Measurements from ENCODE around the gene ITGA8. TPM values are rescaled to one million over a fixed set of nuclear protein-coding genes. Genes with fewer than 3 reads are reported as not detected.
"Not testable (repeated sequence)": the region's sequence is repeated elsewhere in the genome, so short reads cannot be mapped to it uniquely, and the experiment has no call there.

The ITGA8 gene
- 0.20 TPM for total RNA-seq

DNA sequence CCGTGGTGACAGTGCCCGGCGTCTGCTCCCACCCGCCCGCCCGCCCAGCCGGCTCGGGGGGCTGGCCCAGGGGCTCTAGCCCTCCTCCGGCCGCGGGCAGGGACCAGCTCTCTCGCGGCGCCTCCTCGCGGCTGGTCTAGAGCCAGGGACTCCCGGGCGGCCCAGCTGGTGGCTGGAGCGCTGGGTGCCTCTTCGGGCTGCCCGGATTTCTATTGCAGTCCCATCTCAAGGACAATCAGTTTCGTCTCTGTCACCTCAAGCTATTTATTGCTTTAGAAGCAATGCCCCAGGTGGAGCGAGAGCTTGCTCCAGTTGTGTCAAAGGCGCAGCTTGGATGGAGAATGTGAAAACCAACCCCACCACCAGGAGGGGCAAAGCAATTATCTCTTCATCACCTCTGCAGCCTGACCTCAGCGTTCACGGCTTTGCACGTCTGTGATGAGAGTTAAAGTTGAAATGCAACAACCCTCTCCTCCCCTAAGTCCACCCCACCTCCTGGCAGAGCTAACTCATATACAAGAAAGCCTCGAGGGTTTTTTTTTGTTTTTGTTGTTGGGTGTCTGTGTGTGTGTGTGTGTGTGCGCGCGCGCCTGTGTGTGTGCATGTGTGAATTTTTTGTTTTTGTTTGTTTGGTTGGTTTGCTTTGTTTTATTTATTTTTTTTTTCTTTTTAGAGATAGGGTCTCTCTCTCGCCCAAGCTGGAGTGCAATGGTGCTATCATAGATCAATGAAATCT lies at the start of gene ITGA8:
TSS of gene ITGA8 (minus strand) at position 24 of the 736 bp plus-strand sequence. CDS start 151 bp downstream, outside the sequence.
- peak; percentile 52 for ATAC-seq
- no peak for DNase-seq (ENCODE audit: low spot score)

DNA sequence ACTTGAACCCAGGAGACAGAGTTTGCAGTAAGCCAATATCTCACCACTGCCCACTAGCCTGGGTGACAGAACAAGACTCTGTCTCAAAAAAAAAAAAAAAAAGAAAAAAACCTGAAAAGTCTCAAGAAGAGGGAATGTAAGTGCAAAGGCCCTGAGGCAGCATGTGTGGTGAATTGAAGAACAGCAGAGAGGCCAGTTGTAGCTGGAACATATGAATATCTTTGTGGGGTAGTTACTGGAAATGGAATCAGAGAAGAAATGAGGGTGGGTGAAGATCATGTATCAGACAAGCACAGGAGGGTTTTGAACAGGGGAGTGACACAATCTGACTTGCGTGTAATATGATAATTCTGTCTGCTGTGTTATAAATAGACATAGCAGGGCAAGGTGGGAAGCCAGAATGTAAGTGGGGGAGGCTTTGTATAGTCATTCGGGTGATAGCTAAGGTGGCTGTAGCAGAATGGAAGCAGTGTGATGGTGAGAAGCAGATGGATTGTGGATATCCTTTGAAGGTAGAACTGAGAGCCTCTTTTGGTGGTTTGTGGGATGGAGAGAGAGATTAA lies 45.3 kb upstream of the ITGA8 start:
- DNase-seq (ENCODE audit: low spot score), result no peak
- ATAC-seq, result no peak

DNA sequence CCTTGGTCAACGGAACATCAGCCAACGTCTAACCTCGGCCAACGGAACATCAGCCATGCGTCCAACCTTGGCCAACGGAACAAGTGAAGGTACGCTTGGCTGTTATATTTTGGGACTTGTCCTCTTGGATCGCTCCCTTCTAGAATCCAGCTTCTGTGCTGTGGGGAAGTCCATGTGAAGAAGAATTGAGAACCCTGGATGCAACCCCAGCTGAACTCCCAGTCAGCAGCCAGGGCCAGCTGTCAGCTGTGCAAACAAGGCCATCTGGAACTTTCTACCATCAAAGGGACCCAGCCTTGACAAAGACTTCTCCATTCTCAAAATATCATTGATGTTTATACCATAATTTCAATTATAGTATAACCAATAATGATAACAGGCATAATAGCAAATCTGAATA lies 43.3 kb upstream of the ITGA8 start:
- no peak for ATAC-seq
- no peak for DNase-seq (ENCODE audit: low spot score)

DNA sequence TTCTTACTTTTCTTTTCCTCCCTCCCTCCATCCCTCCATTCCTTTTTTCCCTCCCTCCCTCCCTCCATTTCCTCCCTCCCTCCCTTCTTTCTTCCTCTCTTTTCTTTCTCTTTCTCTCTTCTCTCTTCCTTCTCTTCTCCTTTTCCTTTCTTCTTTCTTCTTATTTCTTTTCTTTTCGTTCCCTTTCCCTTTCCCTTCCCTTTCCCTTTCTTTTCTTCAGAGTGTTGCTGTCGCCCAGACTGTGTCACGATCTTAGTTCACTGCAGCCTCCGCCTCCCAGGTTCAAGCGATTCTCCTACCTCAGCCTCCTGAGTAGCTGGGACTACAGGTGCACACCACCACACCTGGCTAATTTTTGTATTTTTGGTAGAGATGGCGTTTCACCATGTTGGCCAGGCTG lies 42.5 kb upstream of the ITGA8 start:
- not testable (repeated sequence) for ATAC-seq

DNA sequence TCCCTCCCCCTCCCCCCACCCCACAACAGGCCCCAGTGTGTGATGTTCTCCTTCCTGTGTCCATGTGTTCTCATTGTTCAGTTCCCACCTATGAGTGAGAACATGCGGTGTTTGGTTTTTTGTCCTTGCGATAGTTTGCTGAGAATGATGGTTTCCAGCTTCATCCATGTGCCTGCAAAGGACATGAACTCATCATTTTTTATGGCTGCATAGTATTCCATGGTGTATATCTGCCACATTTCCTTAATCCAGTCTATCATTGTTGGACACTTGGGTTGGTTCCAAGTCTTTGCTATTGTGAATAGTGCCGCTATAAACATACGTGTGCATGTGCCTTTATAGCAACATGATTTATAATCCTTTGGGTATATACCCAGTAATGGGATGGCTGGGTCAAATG lies 41.5 kb upstream of the ITGA8 start:
- not testable (repeated sequence) for DNase-seq (ENCODE audit: low spot score); ATAC-seq

More for the DNA sequence above, 42.5 kb upstream of the ITGA8 start:
- not testable (repeated sequence) for DNase-seq (ENCODE audit: low spot score)

DNA sequence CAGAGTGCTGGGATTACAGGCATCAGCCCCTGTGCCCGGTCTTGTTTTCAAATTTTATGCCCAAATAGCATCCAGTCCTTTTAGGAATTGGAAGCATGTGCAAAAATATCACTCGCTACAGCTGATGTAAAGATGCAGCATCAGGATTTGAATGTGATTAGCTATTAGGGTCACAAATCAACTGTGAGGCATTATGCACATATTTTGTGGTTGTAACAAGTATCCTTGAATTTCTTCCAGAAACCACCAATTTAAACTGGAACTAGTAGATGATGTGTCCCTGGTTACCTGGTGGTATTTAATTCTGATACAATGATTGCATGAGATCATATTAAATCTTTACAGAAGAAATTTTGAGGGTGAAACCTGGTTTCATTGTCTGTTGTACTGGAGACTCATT lies 41.0 kb upstream of the ITGA8 start:
- DNase-seq (ENCODE audit: low spot score), result no peak
- no peak for ATAC-seq

DNA sequence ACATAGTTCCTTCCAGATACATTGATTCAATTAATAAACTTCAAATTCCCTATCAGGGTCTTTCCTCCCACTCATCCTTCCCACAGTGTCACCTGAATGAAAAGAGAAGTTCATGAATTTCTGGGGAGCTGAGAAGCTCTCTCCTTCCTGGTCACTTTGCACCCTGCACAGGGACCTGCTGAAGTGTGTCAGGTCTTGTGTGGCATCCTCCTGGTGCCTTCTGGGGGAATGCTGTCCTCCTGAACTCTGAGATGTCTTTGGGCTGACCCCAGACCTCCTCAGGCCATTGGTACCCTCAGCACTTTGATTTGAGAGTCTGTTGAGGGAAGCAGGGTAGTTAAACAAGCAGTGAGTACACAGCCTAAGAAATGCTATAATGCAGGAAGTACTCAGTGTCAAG lies 39.5 kb upstream of the ITGA8 start:
- ATAC-seq, result no peak

DNA sequence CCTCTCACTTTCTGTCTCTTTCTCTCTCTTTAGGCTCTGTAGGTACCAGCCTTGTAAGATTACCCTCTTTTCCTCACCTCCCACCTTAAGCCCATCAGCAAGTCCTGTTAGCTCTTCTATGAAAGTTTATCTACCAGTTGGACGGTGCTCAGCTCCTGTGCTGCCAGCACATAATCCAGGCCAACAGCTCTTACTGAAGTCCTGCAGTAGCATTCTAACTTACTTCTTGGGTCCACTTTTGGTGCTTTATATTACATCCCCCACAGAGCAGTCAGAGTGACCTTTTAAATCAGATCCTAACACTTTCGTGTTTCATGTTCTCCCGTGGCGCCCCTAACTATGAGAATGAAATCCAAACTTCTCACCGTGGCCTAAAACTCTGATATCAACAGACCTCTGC lies 38.9 kb upstream of the ITGA8 start:
- no peak for ATAC-seq

More for the DNA sequence above, 39.5 kb upstream of the ITGA8 start:
- no peak for DNase-seq (ENCODE audit: low spot score)

DNA sequence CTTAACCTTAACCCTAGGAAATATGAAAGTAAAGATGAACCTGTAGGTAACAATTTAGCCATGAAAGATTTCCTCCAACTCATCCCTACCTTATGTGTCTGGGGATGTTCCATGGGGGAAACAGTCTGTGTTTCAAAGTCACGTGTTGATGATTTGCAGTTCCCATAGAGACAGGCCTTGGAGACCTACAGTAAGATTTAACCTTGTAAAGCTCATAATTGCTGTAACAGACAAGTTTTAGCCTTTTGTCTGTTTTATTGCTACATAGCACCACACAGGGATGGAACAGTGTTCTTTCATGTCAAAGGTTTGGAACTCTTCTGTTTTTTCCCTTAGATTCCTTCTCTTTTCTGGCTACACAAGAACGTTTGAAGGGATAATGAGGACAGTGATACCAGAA lies 35.2 kb upstream of the ITGA8 start:
- no peak for ATAC-seq
- no peak for DNase-seq (ENCODE audit: low spot score)

More for the DNA sequence above, 38.9 kb upstream of the ITGA8 start:
- no peak for DNase-seq (ENCODE audit: low spot score)

DNA sequence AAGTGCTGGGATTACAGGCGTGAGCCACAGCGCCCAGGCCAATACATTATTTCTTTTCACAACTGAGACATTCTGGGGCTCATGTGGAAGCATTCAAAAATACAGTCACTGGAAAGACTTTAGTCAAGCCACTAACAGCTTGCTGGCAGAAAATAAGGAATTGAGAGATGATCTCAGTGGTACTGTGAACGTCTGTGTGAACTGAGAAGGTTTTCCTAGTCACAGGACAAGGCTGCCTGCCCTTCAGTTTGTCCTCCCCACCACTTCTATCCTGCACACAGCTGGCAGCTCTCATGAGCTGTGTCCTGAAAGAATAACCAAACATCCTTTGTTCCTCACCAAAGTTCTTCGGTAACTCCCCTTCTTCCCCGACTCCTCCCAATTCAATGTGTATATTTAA lies 31.3 kb upstream of the ITGA8 start:
- no peak for ATAC-seq

DNA sequence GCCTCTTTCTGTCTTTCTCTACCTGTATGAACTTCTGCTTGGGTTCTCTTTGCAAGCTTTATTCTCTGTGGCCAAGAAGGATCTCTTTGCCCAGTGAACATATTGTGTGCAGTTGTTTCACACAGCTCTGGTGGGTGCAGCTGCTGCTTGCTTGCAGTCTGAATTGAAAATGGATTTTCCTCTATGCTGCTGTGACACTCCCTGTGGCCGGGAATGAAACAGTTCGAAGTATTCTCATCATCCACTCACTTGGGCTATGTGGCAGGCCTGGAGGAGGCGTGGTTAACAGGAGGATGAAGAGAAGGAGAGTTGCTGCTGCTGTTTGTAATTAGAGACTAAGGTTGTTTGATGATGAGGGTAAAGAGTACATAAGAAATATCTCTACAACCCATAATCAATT lies 28.4 kb upstream of the ITGA8 start:
- DNase-seq (ENCODE audit: low spot score), result no peak
- no peak for ATAC-seq

More for the DNA sequence above, 31.3 kb upstream of the ITGA8 start:
- DNase-seq (ENCODE audit: low spot score), result no peak

DNA sequence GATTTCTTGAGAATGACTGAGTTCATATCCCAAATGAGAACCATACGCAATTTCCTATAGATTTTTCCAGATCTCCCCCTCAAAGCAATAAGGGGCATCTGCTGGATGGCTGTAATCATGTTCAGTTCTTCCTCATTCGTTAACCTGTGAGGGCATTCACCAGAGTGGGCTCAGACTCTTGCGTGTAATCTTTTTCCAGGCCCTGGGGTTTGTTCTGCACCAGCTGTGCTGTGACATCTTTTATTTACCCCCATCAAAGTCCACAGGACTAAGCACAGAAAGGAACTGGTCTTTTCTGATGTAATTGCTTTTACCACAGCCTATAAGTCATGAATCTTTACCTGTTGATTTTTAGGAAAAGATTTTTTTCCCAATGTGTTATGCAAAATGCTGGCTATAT lies 27.9 kb upstream of the ITGA8 start:
- no peak for DNase-seq (ENCODE audit: low spot score)
- no peak for ATAC-seq

DNA sequence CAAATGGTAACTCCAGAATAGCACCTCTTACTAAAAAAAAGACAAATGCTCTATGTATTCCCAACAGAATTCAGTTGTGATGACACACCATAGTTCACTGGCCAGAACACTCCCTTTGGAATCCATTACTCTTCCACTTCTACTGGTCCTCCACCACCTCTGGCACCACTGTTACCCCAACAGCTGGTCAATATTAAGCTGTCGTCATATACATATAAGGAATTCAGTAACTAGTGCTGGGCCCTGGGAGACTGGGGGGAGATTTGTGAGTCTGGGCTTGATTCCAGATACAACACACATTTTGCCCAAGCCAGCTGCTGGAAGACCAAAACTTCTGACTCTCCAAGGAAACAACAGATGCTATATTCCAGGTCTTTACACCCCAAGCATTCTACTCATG lies 26.0 kb upstream of the ITGA8 start:
- ATAC-seq (no peak), DNase-seq (ENCODE audit: low spot score) (no peak)

DNA sequence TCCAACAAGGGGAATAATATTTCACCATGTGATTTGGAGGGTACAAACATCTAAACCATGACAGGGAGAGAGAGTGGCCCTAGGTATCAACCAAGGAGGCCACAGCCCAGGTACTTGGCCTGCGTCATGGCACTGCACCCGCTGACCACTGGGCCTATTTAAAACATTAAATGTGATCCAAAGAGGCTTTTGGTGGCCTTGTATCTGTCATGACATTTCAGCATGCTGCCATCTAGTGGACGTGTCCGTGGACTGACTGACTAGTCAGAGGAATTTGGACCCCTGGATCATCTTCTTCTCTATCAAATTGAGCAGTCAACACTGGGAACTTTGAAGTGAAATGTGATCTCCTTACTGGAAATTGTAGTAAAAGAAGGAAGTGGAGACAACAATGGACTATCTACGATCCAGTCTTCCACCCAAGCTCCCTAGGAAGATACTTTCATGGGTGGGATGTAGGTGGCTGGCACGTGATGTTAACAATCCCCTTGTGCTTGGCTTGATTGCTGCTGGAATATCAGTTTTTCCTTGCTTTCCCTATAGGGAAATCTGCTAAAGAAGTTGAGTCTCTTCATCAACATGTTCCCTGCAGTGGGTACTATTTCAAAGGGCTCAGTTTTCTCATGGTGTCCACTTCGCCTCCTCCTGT lies 24.6 kb upstream of the ITGA8 start:
- no peak for DNase-seq (ENCODE audit: low spot score)

DNA sequence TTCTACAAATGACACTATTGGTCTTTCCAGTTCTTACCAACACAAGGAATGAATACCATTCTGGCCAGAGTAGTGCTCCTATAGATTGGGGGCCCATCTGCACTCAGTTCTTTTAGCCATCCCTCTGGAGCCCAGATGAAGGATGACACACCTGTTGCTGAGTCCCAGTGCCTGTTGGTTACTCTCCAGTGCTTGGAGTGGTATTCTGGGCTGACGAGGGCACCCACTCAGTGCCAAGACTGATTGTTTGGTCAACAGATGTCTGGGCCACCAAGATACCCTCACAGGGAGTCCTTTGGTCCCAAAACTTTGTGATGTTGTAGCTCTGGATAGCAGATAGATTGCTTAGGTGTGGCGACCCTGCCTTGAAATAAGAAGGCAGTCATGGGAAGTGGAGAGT lies 23.7 kb upstream of the ITGA8 start:
- ATAC-seq (no peak), DNase-seq (ENCODE audit: low spot score) (no peak)

More for the DNA sequence above, 24.6 kb upstream of the ITGA8 start:
- peak; percentile 78 for ATAC-seq

DNA sequence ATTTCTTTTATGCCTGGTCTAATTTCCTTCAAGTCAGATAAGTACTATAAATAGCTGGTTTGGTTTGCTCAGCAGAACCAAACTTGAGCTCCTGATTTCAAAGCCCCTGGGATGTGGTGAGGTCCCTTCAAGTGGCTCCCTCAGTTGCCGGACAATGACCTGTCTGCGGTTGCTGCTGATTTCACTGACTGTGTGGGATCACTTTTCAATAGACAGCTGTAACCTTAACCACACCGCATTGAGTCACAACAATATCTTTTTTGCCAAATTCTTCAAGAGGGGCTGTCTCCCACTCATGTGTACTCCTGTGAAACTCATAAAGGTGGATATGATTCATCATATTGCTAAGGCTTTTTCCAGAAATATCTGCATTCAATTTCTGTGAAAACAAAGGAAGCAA lies 23.1 kb upstream of the ITGA8 start:
- no peak for DNase-seq (ENCODE audit: low spot score)

DNA sequence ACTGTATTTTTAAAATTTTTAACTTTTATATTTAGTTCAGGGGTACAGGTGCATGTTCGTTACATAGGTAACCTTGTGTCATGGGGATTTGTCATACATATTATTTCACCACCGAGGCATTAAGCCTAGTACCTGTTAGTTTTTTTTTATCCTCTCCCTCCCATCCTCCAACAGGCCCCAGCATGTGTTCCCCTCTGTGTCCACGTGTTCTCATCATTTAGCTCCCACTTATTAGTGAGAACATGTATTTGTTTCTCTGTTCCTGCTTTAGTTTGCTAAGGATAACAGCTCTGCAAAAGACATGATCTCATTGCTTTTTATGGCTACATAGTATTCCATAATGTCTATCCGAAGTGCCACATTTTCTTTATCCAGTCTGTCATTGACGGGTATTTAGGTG lies 22.4 kb upstream of the ITGA8 start:
- DNase-seq (ENCODE audit: low spot score), result no peak
- no peak for ATAC-seq

More for the DNA sequence above, 23.1 kb upstream of the ITGA8 start:
- no peak for ATAC-seq

DNA sequence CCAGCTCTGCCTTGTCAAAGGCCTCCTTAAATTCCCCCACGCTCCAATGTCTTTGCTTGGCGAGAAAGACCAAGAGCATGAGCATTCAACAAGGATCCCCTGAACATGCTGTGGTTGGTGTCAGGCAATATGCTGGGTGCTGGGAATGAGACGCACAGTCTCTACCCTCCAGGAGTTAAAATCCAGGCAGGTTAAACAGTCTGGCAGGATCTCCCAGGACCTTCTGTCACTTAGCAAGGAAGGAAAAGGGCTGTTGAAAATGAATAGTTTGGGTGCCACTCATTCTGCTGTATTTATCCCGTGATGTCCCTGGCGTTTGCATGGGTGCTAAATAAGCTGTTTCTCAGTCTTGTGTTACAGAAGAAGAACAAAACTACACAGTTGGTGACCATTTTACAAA lies 21.9 kb upstream of the ITGA8 start:
- DNase-seq (ENCODE audit: low spot score), result no peak
- ATAC-seq, result no peak

DNA sequence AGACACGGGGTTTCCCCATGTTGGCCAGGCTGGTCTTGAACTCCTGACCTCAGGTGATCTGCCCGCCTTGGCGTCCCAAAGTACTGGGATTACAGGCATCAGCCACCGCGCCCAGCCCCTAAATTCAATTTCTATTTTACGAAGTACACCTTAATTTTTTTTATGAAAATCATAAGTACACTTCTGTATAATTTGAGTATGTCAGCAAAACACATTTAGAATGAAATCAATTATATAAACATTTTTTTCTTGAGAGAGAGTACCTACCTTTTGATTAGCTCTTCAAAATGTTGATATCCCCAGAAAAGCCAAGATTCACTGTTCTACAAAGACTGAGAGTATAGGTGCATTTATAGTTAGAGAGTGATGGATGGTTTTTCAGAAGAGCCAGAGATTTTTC lies 20.5 kb upstream of the ITGA8 start:
- ATAC-seq (no peak), DNase-seq (ENCODE audit: low spot score) (no peak)

DNA sequence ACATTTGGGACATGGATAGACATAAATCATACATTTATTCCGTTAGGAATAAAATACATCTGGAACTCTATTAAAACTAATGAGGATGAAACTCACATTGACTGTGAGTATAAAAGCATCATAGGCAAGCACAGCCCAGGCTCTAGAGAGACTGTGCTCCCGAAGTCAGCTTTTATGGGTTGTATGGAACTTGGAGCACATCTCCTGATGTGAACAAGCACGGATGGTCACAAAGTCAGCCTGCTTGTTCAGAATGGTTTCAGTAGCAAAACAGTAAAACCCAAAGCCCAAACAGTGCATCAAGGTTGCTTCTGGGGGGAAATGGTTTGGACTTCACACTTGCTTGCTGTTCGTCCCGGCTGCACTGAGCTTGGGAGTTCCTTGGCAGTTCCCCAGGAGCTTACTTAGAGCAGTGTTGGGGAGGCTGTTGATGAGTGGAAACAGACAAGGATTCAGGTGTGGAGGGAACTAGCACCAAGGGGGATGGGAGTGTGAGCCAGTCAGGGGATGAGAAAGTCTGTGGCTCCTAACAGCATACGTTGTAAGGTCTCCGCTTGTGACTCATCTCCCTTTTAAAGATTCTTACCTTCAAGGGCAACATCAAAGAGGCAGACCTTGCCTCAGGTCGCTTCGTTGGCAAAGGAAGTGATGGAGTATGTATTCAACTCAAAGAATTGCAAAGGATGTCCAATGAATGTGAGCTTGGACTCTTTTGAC lies 19.7 kb upstream of the ITGA8 start:
- ATAC-seq (no peak), DNase-seq (ENCODE audit: low spot score) (no peak)

DNA sequence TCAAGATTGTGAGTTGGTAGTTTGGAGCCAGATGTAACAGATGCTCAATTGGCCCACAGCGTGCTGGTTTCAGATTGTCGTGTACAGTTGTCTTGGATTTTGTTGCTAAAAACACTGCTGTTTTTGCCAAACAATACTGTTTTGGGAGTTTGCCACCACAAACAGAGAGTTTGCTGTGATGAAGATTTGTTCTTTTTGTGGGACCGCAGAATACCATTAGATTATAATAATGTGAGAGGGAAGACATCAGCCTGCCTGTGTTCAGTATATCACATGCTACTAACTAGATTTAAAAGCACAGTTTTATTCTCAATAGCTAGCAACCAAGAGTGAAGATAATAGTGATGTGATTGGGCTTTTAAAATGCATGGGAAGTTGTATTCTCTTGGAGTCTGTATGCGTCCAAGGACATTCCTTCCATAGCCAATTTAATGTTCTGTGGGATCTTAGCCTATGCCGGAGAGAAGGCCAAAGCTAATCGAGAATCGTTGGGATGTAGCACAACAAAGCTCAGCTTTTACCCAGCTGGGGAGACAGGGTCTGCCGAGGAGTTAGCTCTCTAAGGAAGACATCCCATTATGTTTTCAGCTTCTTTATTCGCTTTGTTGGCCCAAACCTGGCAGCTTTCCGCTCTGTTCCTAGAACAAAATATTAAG lies 18.7 kb upstream of the ITGA8 start:
- no peak for DNase-seq (ENCODE audit: low spot score)
- ATAC-seq, result no peak
